Psoas muscle (tissue), 8 donors: ENCODE results near the gene FANCC. TPM values are rescaled to one million over a fixed set of nuclear protein-coding genes. Genes with fewer than 3 reads are reported as not detected.

Experiments
- ATAC-seq, 4 donors: fragments of 200-7000 bp; cut with Tn5 transposase; one replicate each; pipeline ENCODE4 v1.9.1; 2020; ENCODE audit warnings: moderate library complexity in 3 of 4, mild to moderate bottlenecking in 2 of 4
- DNase-seq, 2 donors: peaks; one replicate each; pipeline ENCODE4 v3.0.0-alpha.2; 2020
- H3K27ac ChIP-seq: fragments of 200-600 bp; one replicate; pipeline ENCODE4 v1.8.0; 2022
- H3K27me3 ChIP-seq, 3 donors: fragments of 200-600 bp in 1 of 3; one replicate each; pipeline versions ENCODE4 v1.6.1 to v1.8.0; 2013 to 2022; ENCODE audit warnings: low read length in 2 of 3, mild to moderate bottlenecking in 2 of 3, moderate library complexity in 1 of 3; ENCODE audit not compliant: insufficient read depth in 3 of 3
- H3K36me3 ChIP-seq, 2 donors: fragments of 200-600 bp in 1 of 2; one replicate each; pipeline versions ENCODE4 v1.6.1 to v1.8.0; 2013 to 2022; ENCODE audit warnings: low read depth in 1 of 2, mild to moderate bottlenecking in 1 of 2, moderate library complexity in 1 of 2; ENCODE audit not compliant: insufficient read depth in 1 of 2
- H3K4me1 ChIP-seq: fragments of 200-600 bp; one replicate; pipeline ENCODE4 v1.8.0; 2022
- H3K4me3 ChIP-seq: fragments of 200-600 bp; one replicate; pipeline ENCODE4 v1.8.0; 2022; ENCODE audit warnings: mild to moderate bottlenecking
- H3K9me3 ChIP-seq: fragments of 200-600 bp; one replicate; pipeline ENCODE4 v1.8.0; 2022
- WGBS, 3 donors: extraction: QIAGEN DNeasy Blood & Tissue Kit; methylation state at CpG; one replicate each; pipeline versions ENCODE4 v1.1.6 to v1.1.7; 2013; 5-methylcytosine and 5-hydroxymethylcytosine counted together
- intact Hi-C, 2 donors: fragments of 100-400 bp; cut with DNase I; formaldehyde crosslinking; loops; one replicate each; pipeline versions ENCODE4 v1.11.0 to v1.14.2; 2022
- polyA plus RNA-seq, 3 donors: library from polyadenylated mRNA; stranded (reverse); fragments of 200-250 nt; gene quantifications; one replicate each; pipeline ENCODE4 v1.2.3, GENCODE V29; 2013
- total RNA-seq, 4 donors: library from RNA; stranded (reverse); fragmentation: NEBNext Ultra II Directional in 2 of 4; extraction: Animal tissue kit (Norgen Biotek cat#: 25700) in 2 of 4; gene quantifications; one replicate each; pipeline versions ENCODE4 v1.2.1 to v1.2.4, GENCODE V29; 2021 to 2023
- TF ChIP-seq, protein P1 (sequence below): fragments of 200-600 bp; IDR thresholded peaks from one replicate; pipeline ENCODE4 v1.8.0; 2022; ENCODE audit warnings: antibody characterized with exemption
- donor health status: healthy with polysubstance abuse.
- donor health status: DM: no; HTN: no; CAD: no; lungs with moderate emphysema.
- donor health status: Bipolar disorder and iron deficiency.
- donor health status: healthy.
- donor health status: DM: yes; HTN: yes; CAD: no.
- donor health status: DM: no; HTN: no; CAD: no.
- donor health status: DM: no; HTN: no; CAD: no.
- donor health status: DM: yes; HTN: yes; CAD: no.

The FANCC gene
- total and polyA plus RNA-seq, 7 donors = 2.1 to 5.2 (median 3.6) TPM

DNA sequence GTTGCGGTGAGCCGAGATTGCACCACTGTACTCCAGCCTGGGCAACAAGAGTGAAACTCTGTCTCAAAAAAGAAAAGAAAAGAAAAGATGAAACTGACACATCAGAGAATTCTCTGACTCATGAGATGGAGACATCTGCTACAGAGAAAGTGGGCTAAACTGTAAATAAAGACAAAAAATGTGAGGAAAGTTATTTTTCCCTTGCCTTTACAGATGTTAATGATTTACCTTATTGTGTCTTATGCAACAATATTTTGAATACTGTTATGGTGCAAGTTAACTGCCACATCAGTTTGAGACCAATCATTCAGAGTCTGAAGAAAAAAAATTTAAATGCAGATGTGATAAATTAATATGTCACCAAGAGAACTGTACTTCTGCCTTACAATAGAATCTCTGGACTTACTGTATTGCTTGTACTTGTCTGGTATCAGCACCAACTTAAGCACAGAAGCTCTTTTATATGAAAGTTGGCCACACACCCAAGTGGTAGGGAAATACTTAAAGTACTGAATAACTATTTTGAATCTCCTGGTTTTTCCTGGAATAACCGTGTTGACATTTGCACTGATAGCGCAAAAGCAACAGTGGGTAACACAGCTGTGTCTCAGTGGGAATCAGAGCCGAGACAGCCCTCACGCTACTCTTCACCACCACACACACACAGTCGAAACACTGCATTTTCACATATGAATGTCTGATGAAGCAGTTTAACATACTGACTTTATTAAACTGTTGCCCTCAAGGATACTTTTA is 169.9 kb downstream of the FANCC start:
- no peaks in the 10 kb centered on the region for H3K4me1 ChIP-seq
- 81 to 85% (median 84%) methylated on average over 6 to 7 of the region's 7 CpGs for WGBS, 3 donors
- peaks cover 0 to 12% of the 10 kb centered on the region in 2 donors for H3K36me3 ChIP-seq
- no peaks in the 10 kb centered on the region for H3K27me3 ChIP-seq
- intact Hi-C loops = no loop called here
- H3K9me3 ChIP-seq = no peaks in the 10 kb centered on the region
- no peak overlapping the region for H3K27ac ChIP-seq
- TF ChIP-seq, protein P1, sequence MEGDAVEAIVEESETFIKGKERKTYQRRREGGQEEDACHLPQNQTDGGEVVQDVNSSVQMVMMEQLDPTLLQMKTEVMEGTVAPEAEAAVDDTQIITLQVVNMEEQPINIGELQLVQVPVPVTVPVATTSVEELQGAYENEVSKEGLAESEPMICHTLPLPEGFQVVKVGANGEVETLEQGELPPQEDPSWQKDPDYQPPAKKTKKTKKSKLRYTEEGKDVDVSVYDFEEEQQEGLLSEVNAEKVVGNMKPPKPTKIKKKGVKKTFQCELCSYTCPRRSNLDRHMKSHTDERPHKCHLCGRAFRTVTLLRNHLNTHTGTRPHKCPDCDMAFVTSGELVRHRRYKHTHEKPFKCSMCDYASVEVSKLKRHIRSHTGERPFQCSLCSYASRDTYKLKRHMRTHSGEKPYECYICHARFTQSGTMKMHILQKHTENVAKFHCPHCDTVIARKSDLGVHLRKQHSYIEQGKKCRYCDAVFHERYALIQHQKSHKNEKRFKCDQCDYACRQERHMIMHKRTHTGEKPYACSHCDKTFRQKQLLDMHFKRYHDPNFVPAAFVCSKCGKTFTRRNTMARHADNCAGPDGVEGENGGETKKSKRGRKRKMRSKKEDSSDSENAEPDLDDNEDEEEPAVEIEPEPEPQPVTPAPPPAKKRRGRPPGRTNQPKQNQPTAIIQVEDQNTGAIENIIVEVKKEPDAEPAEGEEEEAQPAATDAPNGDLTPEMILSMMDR = no peak
- H3K4me3 ChIP-seq = no peak overlapping the region
- no peak for ATAC-seq
- no peak for DNase-seq

DNA sequence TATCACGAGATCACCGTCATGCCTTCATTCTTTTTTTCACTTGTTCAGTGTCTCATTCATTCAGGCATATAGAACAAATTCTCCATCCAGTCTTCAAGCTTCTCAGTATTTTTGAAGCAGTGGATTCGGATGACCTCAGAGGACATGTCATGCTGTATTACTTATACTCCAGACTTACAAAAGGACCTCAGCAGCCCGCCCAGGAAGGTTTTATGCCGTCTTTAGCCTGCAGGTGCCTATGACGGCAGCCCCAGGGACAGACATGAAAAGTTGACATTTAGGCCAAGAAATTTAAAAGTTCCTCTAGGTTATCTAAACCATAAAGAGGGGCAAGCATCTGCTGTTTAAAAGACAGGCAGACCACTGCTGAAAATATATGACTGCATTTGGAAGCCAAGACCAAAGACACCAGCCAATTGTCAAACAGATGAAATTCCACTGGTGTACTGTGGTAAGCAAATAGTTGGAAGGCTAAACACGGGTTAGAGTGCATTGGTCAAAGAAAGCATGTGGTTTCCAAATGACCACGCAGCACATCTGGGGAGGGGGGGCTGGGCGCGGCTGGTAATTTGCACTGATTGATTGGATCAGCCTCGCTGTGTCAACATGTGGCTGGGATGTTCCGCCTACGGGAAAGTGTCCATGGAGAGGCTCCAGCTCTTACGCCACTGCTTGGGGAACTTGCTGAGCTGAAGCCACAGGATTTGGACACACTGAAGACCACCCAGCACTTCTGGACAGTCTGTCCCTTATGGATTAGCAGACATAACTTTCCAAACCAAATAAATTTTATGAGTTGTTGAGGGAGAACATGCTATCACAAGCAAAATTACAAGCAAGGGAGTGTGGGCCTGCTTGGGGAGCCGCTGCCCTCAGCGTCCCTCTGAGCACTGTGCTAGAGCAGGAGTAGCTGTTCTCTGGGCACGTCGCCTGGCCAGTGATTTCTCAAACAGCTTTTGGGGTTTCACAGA is 173.6 kb downstream of the FANCC start:
- ATAC-seq = peak; percentile 62 to 89 (median 86)
- intact Hi-C loops = no loop called here
- DNase-seq = peak; percentile 91 to 93
- Histone ChIP-seq H3K9me3 (no peaks in the 10 kb centered on the region), H3K4me1 (no peaks in the 10 kb centered on the region), H3K4me3 (no peak overlapping the region), H3K27ac (peak overlapping the region; percentile 34), H3K27me3 (no peaks in the 10 kb centered on the region), H3K36me3 (peaks cover 0 to 6% of the 10 kb centered on the region in 2 donors)
- 51 to 65% (median 51%) methylated on average over 18 of the region's 18 CpGs for WGBS, 3 donors
- TF ChIP-seq, protein P1 = no peak

DNA sequence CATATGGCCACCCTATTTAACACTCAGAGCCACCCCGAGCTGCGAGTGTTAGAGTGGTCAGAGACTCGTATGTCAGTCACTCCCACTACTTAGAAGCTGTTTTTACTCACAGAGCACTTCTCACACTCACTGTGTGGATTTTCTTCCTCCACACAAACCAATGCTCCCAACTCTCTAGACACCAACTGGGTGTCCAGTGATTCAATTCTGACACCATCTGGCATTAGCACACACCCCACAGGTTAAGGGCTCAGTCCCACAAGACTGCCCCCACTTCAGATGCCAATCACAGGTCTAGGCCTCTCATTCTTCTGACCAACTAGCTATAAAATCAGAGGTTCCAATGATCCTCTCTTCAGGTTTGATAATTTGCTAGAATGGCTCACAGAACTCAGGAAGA is 174.8 kb downstream of the FANCC start:
- ATAC-seq = no peak
- H3K36me3 ChIP-seq = no peaks in the 10 kb centered on the region

DNA sequence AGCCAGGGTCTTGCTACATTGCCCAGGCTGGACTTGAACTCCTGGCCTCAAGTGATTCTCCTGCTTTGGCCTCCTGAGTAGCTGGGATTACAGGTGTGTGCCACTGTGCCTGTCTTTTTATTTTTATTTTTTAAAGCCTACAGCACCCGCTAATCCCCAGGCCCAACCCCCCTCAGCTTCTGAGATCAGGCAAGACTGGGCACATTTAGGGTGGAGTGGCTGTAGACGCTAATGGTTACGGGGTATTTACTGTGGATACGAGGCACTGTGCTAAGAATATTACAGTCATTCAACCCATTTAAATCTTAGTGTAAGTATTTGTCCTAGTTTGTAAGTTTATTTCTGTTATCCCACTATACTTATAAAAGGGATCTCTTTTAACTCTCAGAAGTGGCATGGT is 175.2 kb downstream of the FANCC start:
- no peak for ATAC-seq
- DNase-seq = no peak
- WGBS, 3 donors = 94 to 99% (median 94%) methylated on average over 4 of the region's 4 CpGs
- TF ChIP-seq, protein P1 = no peak
- no peaks in the 10 kb centered on the region for H3K36me3 ChIP-seq
- H3K27ac ChIP-seq = no peak overlapping the region
- peaks cover 10% of the 10 kb centered on the region for H3K4me1 ChIP-seq
- H3K4me3 ChIP-seq = no peak overlapping the region
- intact Hi-C loops = no loop called here
- no peaks in the 10 kb centered on the region for H3K9me3 ChIP-seq
- no peaks in the 10 kb centered on the region for H3K27me3 ChIP-seq

More for the DNA sequence above, 174.8 kb downstream of the FANCC start:
- intact Hi-C loops = no loop called here
- H3K27me3 ChIP-seq = no peaks in the 10 kb centered on the region
- no peak overlapping the region for H3K27ac ChIP-seq
- H3K4me1 ChIP-seq = peaks cover 6% of the 10 kb centered on the region
- TF ChIP-seq, protein P1 = no peak
- no peak overlapping the region for H3K4me3 ChIP-seq
- H3K9me3 ChIP-seq = no peaks in the 10 kb centered on the region
- no peak for DNase-seq
- WGBS, 3 donors = 88 to 97% (median 95%) methylated on average over 3 of the region's 3 CpGs
